H1 (cell line): Measurements from ENCODE around the gene CCDC137. TPM values are rescaled to one million over a fixed set of nuclear protein-coding genes. Genes with fewer than 3 reads are reported as not detected.

Experiments
- CTCF ChIA-PET: fragments of 300-600 bp; sonication (Branson Sonifier 250); formaldehyde crosslinking; loops from one replicate; lab custom pipeline; 2021; ENCODE audit not compliant: partially characterized antibody; lab: Charles Lee
- POLR2A ChIA-PET: fragments of 300-600 bp; sonication (Branson Sonifier 250); formaldehyde crosslinking; loops from one replicate; lab custom pipeline; 2021; ENCODE audit warnings: inconsistent platforms; ENCODE audit not compliant: partially characterized antibody; lab: Charles Lee
- DNase-seq, 2 experiments: peaks; one replicate each; pipeline versions ENCODE4 v3.0.0 to v3.0.0-alpha.2; 2010 to 2022; ENCODE audit warnings: low spot score in 2 of 2, low read depth in 1 of 2, mixed read lengths in 1 of 2
- FAIRE-seq: peaks from 2 replicates; lab custom pipeline; 2011; peaks lifted over from hg19 to GRCh38; lab: Jason Lieb, UNC
- H2AFZ ChIP-seq: 2 replicates; pipeline ENCODE4 v1.8.1; 2012; ENCODE audit warnings: low read length, inconsistent platforms
- H2AK5ac ChIP-seq: 2 replicates; pipeline ENCODE4 v1.6.1; 2013; ENCODE audit warnings: low read depth, low read length
- H2BK120ac ChIP-seq: replicated peaks from 2 replicates; pipeline ENCODE3; 2013; ENCODE audit warnings: low read depth, low read length, inconsistent platforms
- H2BK12ac ChIP-seq: 2 replicates; pipeline ENCODE4 v1.6.1; 2013; ENCODE audit warnings: low read depth, low read length
- H2BK15ac ChIP-seq: 2 replicates; pipeline ENCODE4 v1.6.1; 2013; ENCODE audit warnings: low read length
- H2BK20ac ChIP-seq: 2 replicates; pipeline ENCODE4 v1.6.1; 2013; ENCODE audit warnings: low read length
- H2BK5ac ChIP-seq: 2 replicates; pipeline ENCODE4 v1.6.1; 2013; ENCODE audit warnings: low read depth, low read length
- H3K14ac ChIP-seq: 2 replicates; pipeline ENCODE4 v1.6.1; 2013; ENCODE audit warnings: inconsistent platforms; ENCODE audit not compliant: insufficient read length
- H3K18ac ChIP-seq: 2 replicates; pipeline ENCODE4 v1.6.1; 2013; ENCODE audit warnings: low read length; ENCODE audit errors: extremely low read depth
- H3K23ac ChIP-seq: 2 replicates; pipeline ENCODE4 v1.6.1; 2013; ENCODE audit warnings: inconsistent platforms; ENCODE audit not compliant: insufficient read length
- H3K23me2 ChIP-seq: 2 replicates; pipeline ENCODE4 v1.6.1; 2013; ENCODE audit warnings: low read depth, low read length
- H3K27ac ChIP-seq: 2 replicates; pipeline ENCODE4 v1.6.1; 2011; ENCODE audit warnings: low read depth, low read length, inconsistent platforms
- H3K27me3 ChIP-seq, 4 experiments: replicated peaks in 1 of 4; 1 replicate in 1 of 4; 2 replicates in 3 of 4; pipeline versions ENCODE4 v1.6.1 to v1.8.1; 2011 to 2013; ENCODE audit warnings: low read length in 3 of 4, mild to moderate bottlenecking in 3 of 4, inconsistent platforms in 2 of 4, mixed read lengths in 2 of 4, moderate library complexity in 1 of 4; ENCODE audit not compliant: control insufficient read depth in 3 of 4, insufficient read depth in 3 of 4; ENCODE audit errors: extremely low read depth in 1 of 4
- H3K36me3 ChIP-seq, 4 experiments: 2 replicates each; pipeline versions ENCODE4 v1.6.1 to v1.8.1; 2011 to 2013; ENCODE audit warnings: mild to moderate bottlenecking in 4 of 4, low read length in 3 of 4, moderate library complexity in 2 of 4, control low read depth in 1 of 4, inconsistent platforms in 1 of 4; ENCODE audit not compliant: insufficient read depth in 4 of 4, control insufficient read depth in 2 of 4
- H3K4ac ChIP-seq: replicated peaks from 2 replicates; pipeline ENCODE3; 2013; ENCODE audit warnings: low read length, low read depth, mixed read lengths, inconsistent platforms; ENCODE audit not compliant: insufficient read length
- H3K4me1 ChIP-seq, 4 experiments: replicated peaks in 1 of 4; 1 replicate in 1 of 4; 2 replicates in 3 of 4; pipeline versions ENCODE4 v1.6.1 to v1.8.1; 2011 to 2013; ENCODE audit warnings: low read length in 3 of 4, inconsistent platforms in 2 of 4, mixed read lengths in 1 of 4; ENCODE audit not compliant: insufficient read depth in 4 of 4, control insufficient read depth in 3 of 4
- H3K4me2 ChIP-seq, 2 experiments: 2 replicates each; pipeline versions ENCODE4 v1.6.1 to v1.8.1; 2011 to 2013; ENCODE audit warnings: low read depth in 2 of 2, low read length in 2 of 2, control low read depth in 1 of 2, inconsistent platforms in 1 of 2, mild to moderate bottlenecking in 1 of 2; ENCODE audit not compliant: insufficient read depth in 1 of 2
- H3K4me3 ChIP-seq, 4 experiments: fragments of 200-600, 300-600 bp in 1 of 4; sonication (generic), shearing (Covaris generic), sonication (Bioruptor Twin) in 1 of 4; 2 replicates each; pipeline versions ENCODE4 v1.5.1 to v1.8.1; 2011 to 2016; ENCODE audit warnings: low read length in 4 of 4, low read depth in 3 of 4, control low read depth in 2 of 4, inconsistent platforms in 2 of 4, mild to moderate bottlenecking in 2 of 4, mixed read lengths in 1 of 4, moderate library complexity in 1 of 4; ENCODE audit not compliant: insufficient read depth in 2 of 4; ENCODE audit errors: extremely low read depth in 1 of 4
- H3K56ac ChIP-seq: replicated peaks from 2 replicates; pipeline ENCODE3; 2013; ENCODE audit warnings: low read depth, mild to moderate bottlenecking, mixed read lengths, low read length, inconsistent platforms; ENCODE audit not compliant: insufficient read length
- H3K79me1 ChIP-seq: 2 replicates; pipeline ENCODE4 v1.6.1; 2013; ENCODE audit warnings: low read depth, low read length, control low read depth
- H3K79me2 ChIP-seq, 2 experiments: 2 replicates each; pipeline versions ENCODE4 v1.6.1 to v1.8.1; 2012 to 2013; ENCODE audit warnings: low read length in 2 of 2, mild to moderate bottlenecking in 2 of 2, inconsistent platforms in 1 of 2; ENCODE audit not compliant: insufficient read depth in 2 of 2, control insufficient read depth in 1 of 2
- H3K9ac ChIP-seq, 4 experiments: replicated peaks in 1 of 4; 1 replicate in 1 of 4; 2 replicates in 3 of 4; pipeline versions ENCODE4 v1.6.1 to v1.8.1; 2011 to 2013; ENCODE audit warnings: low read depth in 3 of 4, low read length in 3 of 4, control low read depth in 2 of 4, mild to moderate bottlenecking in 2 of 4, moderate library complexity in 2 of 4, inconsistent platforms in 1 of 4; ENCODE audit errors: extremely low read depth in 1 of 4
- H3K9me3 ChIP-seq, 2 experiments: 2 replicates each; pipeline versions ENCODE4 v1.6.1 to v1.8.1; 2012 to 2013; ENCODE audit warnings: mild to moderate bottlenecking in 2 of 2, moderate library complexity in 2 of 2, control low read depth in 1 of 2, inconsistent platforms in 1 of 2, low read depth in 1 of 2, low read length in 1 of 2, mixed read lengths in 1 of 2; ENCODE audit not compliant: insufficient read depth in 2 of 2
- H4K20me1 ChIP-seq, 2 experiments: replicated peaks in 1 of 2; 2 replicates each; pipeline versions ENCODE3 to v1.8.1; 2011 to 2013; ENCODE audit warnings: inconsistent platforms in 2 of 2, low read length in 2 of 2, mild to moderate bottlenecking in 1 of 2; ENCODE audit not compliant: insufficient read depth in 2 of 2, control insufficient read depth in 1 of 2
- H4K5ac ChIP-seq: 2 replicates; pipeline ENCODE4 v1.6.1; 2013; ENCODE audit warnings: low read length, low read depth, mixed read lengths, inconsistent platforms; ENCODE audit not compliant: insufficient read length
- H4K8ac ChIP-seq: 2 replicates; pipeline ENCODE4 v1.8.0; 2013; ENCODE audit warnings: mild to moderate bottlenecking, moderate library complexity, low read length, inconsistent platforms; ENCODE audit not compliant: insufficient read depth; ENCODE audit errors: extremely low read depth
- H4K91ac ChIP-seq: replicated peaks from 2 replicates; pipeline ENCODE3; 2013; ENCODE audit warnings: low read length, mixed read lengths, inconsistent platforms; ENCODE audit not compliant: insufficient read length
- BRCA1 ChIP-seq: IDR thresholded peaks from 2 replicates; pipeline ENCODE4 v1.6.1; 2012; ENCODE audit warnings: low read depth, low read length, improper control_type of control experiment
- CHD1 ChIP-seq: IDR thresholded peaks from 2 replicates; pipeline ENCODE4 v1.6.1; 2012; ENCODE audit warnings: low read depth, low read length, improper control_type of control experiment
- CHD2 ChIP-seq: IDR thresholded peaks from 2 replicates; pipeline ENCODE4 v1.6.1; 2012; ENCODE audit warnings: low read length, improper control_type of control experiment
- EP300 ChIP-seq, 2 experiments: IDR thresholded peaks; 1 replicate in 1 of 2; 2 replicates in 1 of 2; pipeline ENCODE4 v1.6.1; 2011 to 2012; ENCODE audit warnings: low read depth in 2 of 2, low read length in 2 of 2, mild to moderate bottlenecking in 2 of 2, borderline replicate concordance in 1 of 2, inconsistent platforms in 1 of 2, moderate library complexity in 1 of 2
- GABPA ChIP-seq: IDR thresholded peaks from 2 replicates; pipeline ENCODE4 v1.6.1; 2011; ENCODE audit warnings: mild to moderate bottlenecking, low read length, moderate library complexity, borderline replicate concordance; ENCODE audit not compliant: insufficient read depth
- JUND ChIP-seq: IDR thresholded peaks from 2 replicates; pipeline ENCODE4 v1.6.1; 2011; ENCODE audit warnings: mild to moderate bottlenecking, improper control_type of control experiment, low read length
- POLR2AphosphoS5 ChIP-seq: IDR thresholded peaks from 2 replicates; pipeline ENCODE4 v1.6.1; 2011; ENCODE audit warnings: low read depth, low read length
- RAD21 ChIP-seq, 2 experiments: IDR thresholded peaks in 1 of 2; conservative IDR thresholded peaks in 1 of 2; 2 replicates each; pipeline ENCODE4 v1.6.1; 2011; ENCODE audit warnings: low read depth in 2 of 2, low read length in 2 of 2, improper control_type of control experiment in 1 of 2, inconsistent platforms in 1 of 2, mild to moderate bottlenecking in 1 of 2, moderate library complexity in 1 of 2
- SIRT6 ChIP-seq: IDR thresholded peaks from one replicate; pipeline ENCODE4 v1.7.1; 2012; ENCODE audit warnings: low read length, inconsistent platforms
- SP4 ChIP-seq: IDR thresholded peaks from 2 replicates; pipeline ENCODE4 v1.6.1; 2012; ENCODE audit warnings: low read length, inconsistent platforms
- WGBS, 2 experiments: shearing (Covaris generic) in 1 of 2; methylation state at CpG; one replicate each; pipeline versions ENCODE4 v1.1.6 to v1.1.7; 2013 to 2015; ENCODE audit warnings: low lambda C conversion rate in 2 of 2, mixed read lengths in 2 of 2, inconsistent platforms in 1 of 2, low coverage in 1 of 2, missing lambda C conversion rate in 1 of 2; ENCODE audit not compliant: insufficient replicate concordance in 2 of 2, insufficient coverage in 1 of 2, insufficient read length in 1 of 2; ENCODE audit errors: extremely low coverage in 1 of 2, missing lambda C conversion rate in 1 of 2; 5-methylcytosine and 5-hydroxymethylcytosine counted together
- polyA plus RNA-seq, 7 experiments: library from polyadenylated mRNA; depleted of rRNA in 3 of 7; stranded (reverse) in 5 of 7; unstranded in 2 of 7; fragments of >200 nt in 5 of 7; fragments of 200-250 nt in 2 of 7; gene quantifications; 1 replicate in 5 of 7; 2 replicates in 1 of 7; 4 replicates in 1 of 7; pipeline versions ENCODE4 v1.2.1 to v1.2.3, GENCODE V29; 2011 to 2013; ENCODE audit warnings: missing spikeins in 2 of 7, mixed read lengths in 2 of 7
- total RNA-seq: library from RNA; stranded (reverse); fragmentation: NEBNext Ultra II Directional; extraction: Animal tissue kit (Norgen Biotek cat#: 25700); gene quantifications from 2 replicates; pipeline ENCODE4 v1.2.1, GENCODE V29; 2021

The CCDC137 gene
- total and polyA plus RNA-seq, 2 of the 8 experiments (the other 6 are each of a cell fraction or from before 2014, with no cell fraction given) = 17.6 to 38.6 TPM

DNA sequence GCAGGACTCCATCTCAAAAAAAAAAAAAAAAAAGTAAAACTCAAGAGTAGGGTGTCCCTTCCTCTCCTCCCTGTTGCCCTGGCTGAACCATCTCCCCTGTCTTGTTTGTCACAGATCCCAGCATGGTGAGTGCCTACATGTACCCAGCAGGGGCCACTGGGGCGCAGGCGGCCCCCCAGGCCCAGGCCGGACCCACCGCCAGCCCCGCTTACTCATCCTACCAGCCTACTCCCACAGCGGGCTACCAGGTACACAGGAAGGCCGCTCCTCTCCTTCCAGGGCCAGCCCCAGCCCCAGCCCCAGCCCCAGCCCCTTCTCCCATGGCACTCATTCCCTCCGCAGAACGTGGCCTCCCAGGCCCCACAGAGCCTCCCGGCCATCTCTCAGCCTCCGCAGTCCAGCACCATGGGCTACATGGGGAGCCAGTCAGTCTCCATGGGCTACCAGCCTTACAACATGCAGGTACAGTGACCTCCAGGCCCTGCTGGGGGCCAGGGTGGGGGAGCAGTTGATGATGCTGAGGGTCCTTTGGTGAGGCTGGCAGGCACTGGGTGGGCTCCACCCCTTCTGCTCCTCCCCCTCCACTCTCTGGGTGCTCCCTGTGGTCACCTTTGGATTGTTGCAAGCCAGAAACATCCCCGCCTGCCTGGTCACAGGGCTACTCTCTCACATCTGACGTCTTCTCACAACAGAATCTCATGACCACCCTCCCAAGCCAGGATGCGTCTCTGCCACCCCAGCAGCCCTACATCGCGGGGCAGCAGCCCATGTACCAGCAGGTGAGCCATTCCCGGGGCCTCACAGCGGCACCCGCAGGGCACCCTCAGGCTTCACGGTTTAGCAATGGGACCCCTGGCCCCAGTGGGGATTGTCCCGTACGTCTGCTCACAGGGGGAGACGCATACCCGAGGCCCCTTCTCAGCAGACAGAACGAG is 34.1 kb downstream of the CCDC137 start:
- H2AFZ ChIP-seq = no peak overlapping the region
- no peak for FAIRE-seq
- no peak overlapping the region for H4K5ac ChIP-seq
- no peak overlapping the region for H4K91ac ChIP-seq
- TF ChIP-seq RAD21 (IDR thresholded peaks at IDR 0.05 in 1 of 2, conservative IDR thresholded peaks at IDR 0.05 in 1 of 2; ENCODE audit: low read depth in 2 of 2, low read length in 2 of 2) (no peak), CHD1 (no peak), SIRT6 (no peak), BRCA1 (no peak), CHD2 (no peak), JUND (no peak), GABPA (no peak), POLR2AphosphoS5 (no peak; the same call in 1 of the 2 replicates), SP4 (no peak), EP300 (IDR thresholded peaks at IDR 0.05; ENCODE audit: borderline replicate concordance in 1 of 2, low read depth in 2 of 2, low read length in 2 of 2) (no peak)
- no peak overlapping the region for H3K14ac ChIP-seq
- H3K4ac ChIP-seq = no peak overlapping the region
- H3K36me3 ChIP-seq = peaks cover 5 to 44% (median 19%) of the 10 kb centered on the region in 4 experiments; a peak in 7 of 8 replicates
- peaks cover 7 to 13% of the 10 kb centered on the region in 2 experiments for H4K20me1 ChIP-seq
- no peak overlapping the region; a peak in 1 of 4 replicates for H3K4me2 ChIP-seq
- CTCF ChIA-PET = interaction anchor here (1.0 to 1.7 kb wide), 7 partner anchors 9 to 170 kb away, joined by 3 to 5 read pairs (median 4); partner anchors contain the start of gene ARHGDIA
- H3K79me1 ChIP-seq = peaks cover 14% of the 10 kb centered on the region
- H3K9ac ChIP-seq = peak overlapping the region in 2 of 4 experiments; percentile 11 to 29; a peak in 2 of 7 replicates
- no peak overlapping the region for H2BK12ac ChIP-seq
- WGBS, 2 experiments = 94% methylated on average over 19 of the region's 25 CpGs; no CpG with 5 or more reads in 1 of the 2 experiments
- DNase-seq = no peak
- H3K4me1 ChIP-seq = peaks cover 0 to 14% (median 10%) of the 10 kb centered on the region in 4 experiments; a peak in 5 of 7 replicates
- H2BK20ac ChIP-seq = no peak overlapping the region
- H4K8ac ChIP-seq = peak overlapping the region; percentile 57; the same call in 1 of the 2 replicates
- H3K23ac ChIP-seq = no peak overlapping the region
- no peak overlapping the region for H2BK120ac ChIP-seq
- no peak overlapping the region for H2BK15ac ChIP-seq
- no peak overlapping the region for H3K27ac ChIP-seq
- H2BK5ac ChIP-seq = no peak overlapping the region; the same call in 1 of the 2 replicates
- H3K56ac ChIP-seq = no peak overlapping the region
- no peaks in the 10 kb centered on the region for H3K9me3 ChIP-seq
- H3K23me2 ChIP-seq = peaks cover 9% of the 10 kb centered on the region
- H3K27me3 ChIP-seq = no peaks in the 10 kb centered on the region
- POLR2A ChIA-PET = interaction anchor here (0.7 to 28.4 kb wide), 8 partner anchors 9 to 169 kb away, joined by 3 to 436 read pairs (median 56); partner anchors contain the start of genes ARL16, CCDC137, HGS and MRPL12
- H3K18ac ChIP-seq = no peak overlapping the region
- H2AK5ac ChIP-seq = no peak overlapping the region
- no peak overlapping the region for H3K4me3 ChIP-seq
- H3K79me2 ChIP-seq = peaks cover 9 to 43% of the 10 kb centered on the region in 2 experiments; a peak in 3 of 4 replicates
